Panc1 (cell line): ENCODE results near the gene TSHZ2. TPM values are rescaled to one million over a fixed set of nuclear protein-coding genes. Genes with fewer than 3 reads are reported as not detected.

Experiments used
- ATAC-seq: fragments of 200-7000 bp; cut with Tn5 transposase; 2 replicates; pipeline ENCODE4 v1.9.1; 2020; ENCODE audit warnings: mild to moderate bottlenecking, moderate library complexity
- BruUV-seq: library from RNA; stranded (reverse); fragments of 400-500 nt; replicated peaks from 2 replicates; lab custom pipeline; 2021; lab: Mats Ljungman, UMichigan
- CTCF ChIA-PET: fragments of 300-600 bp; sonication (Branson Sonifier 250); formaldehyde crosslinking; loops from one replicate; lab custom pipeline; 2022; ENCODE audit warnings: antibody characterized with exemption; lab: Charles Lee
- POLR2A ChIA-PET: fragments of 300-600 bp; sonication (Branson Sonifier 250); formaldehyde crosslinking; loops from one replicate; lab custom pipeline; 2022; ENCODE audit warnings: antibody characterized with exemption; lab: Charles Lee
- DNase-seq: peaks from one replicate; pipeline ENCODE4 v3.0.0-alpha.2; 2010; ENCODE audit warnings: low read depth, low spot score
- H3K27ac ChIP-seq: 2 replicates; pipeline ENCODE4 v1.5.1; 2011; ENCODE audit warnings: mild to moderate bottlenecking, low read length, inconsistent platforms
- H3K27me3 ChIP-seq: fragments of 200-500 bp; sonication (Bioruptor generic); 2 replicates; pipeline ENCODE4 v1.6.0; 2014; ENCODE audit warnings: low read length, inconsistent platforms; ENCODE audit not compliant: control insufficient read depth, insufficient read depth
- H3K36me3 ChIP-seq: fragments of 200-500 bp; sonication (Bioruptor generic); 2 replicates; pipeline ENCODE4 v1.5.1; 2014; ENCODE audit warnings: inconsistent platforms, mild to moderate bottlenecking, low read length, moderate library complexity; ENCODE audit not compliant: control insufficient read depth, insufficient read depth
- H3K4me1 ChIP-seq: 2 replicates; pipeline ENCODE4 v1.5.1; 2011; ENCODE audit warnings: inconsistent platforms, mild to moderate bottlenecking, low read length, moderate library complexity; ENCODE audit not compliant: control insufficient read depth, insufficient read depth
- H3K4me3 ChIP-seq, 2 experiments: 2 replicates each; pipeline ENCODE4 v1.5.1; 2011 to 2012; ENCODE audit warnings: low read depth in 2 of 2, low read length in 2 of 2, mild to moderate bottlenecking in 2 of 2, inconsistent platforms in 1 of 2, moderate library complexity in 1 of 2
- H3K9me3 ChIP-seq: fragments of 200-500 bp; sonication (Bioruptor generic); 2 replicates; pipeline ENCODE4 v1.5.1; 2014; ENCODE audit warnings: low read depth, mild to moderate bottlenecking, inconsistent platforms, low read length, moderate library complexity; ENCODE audit not compliant: control insufficient read depth, insufficient read depth
- POLR2AphosphoS5 ChIP-seq: IDR thresholded peaks from 2 replicates; pipeline ENCODE4 v1.6.1; 2012; ENCODE audit warnings: mild to moderate bottlenecking, low read depth, low read length, moderate library complexity
- SIN3A ChIP-seq: IDR thresholded peaks from 2 replicates; pipeline ENCODE4 v1.6.1; 2012; ENCODE audit warnings: low read depth, mild to moderate bottlenecking, low read length, moderate library complexity, borderline replicate concordance; ENCODE audit not compliant: insufficient read depth
- TCF7L2 ChIP-seq: IDR thresholded peaks from 2 replicates; pipeline ENCODE4 v1.6.1; 2011; ENCODE audit warnings: mild to moderate bottlenecking, low read depth, low read length, inconsistent platforms
- in situ Hi-C: cut with HindIII; loops from 2 replicates; pipeline ENCODE4 v1.10.0; 2016; ENCODE audit warnings: low sequenced_read_pairs, low pct_unique_long_range_greater_than_20kb
- intact Hi-C: fragments of 100-400 bp; cut with micrococcal nuclease; formaldehyde crosslinking; loops from one replicate; pipeline ENCODE4 v1.10.0; 2022; ENCODE audit not compliant: unreplicated experiment
- total RNA-seq: library from RNA; stranded (reverse); gene quantifications from one replicate; pipeline ENCODE4 v1.2.1, GENCODE V29; 2021; ENCODE audit not compliant: unreplicated experiment
- TF ChIP-seq, protein P1 (sequence below): fragments of 450-650 bp; IDR thresholded peaks from 2 replicates; pipeline ENCODE4 v1.5.1; 2017; ENCODE audit warnings: mild to moderate bottlenecking
- TF ChIP-seq, protein P2 (sequence below), 2 experiments: IDR thresholded peaks; 2 replicates each; pipeline ENCODE4 v1.6.1; 2011 to 2012; ENCODE audit warnings: low read depth in 2 of 2, control low read depth in 1 of 2, low read length in 1 of 2, mild to moderate bottlenecking in 1 of 2, moderate library complexity in 1 of 2; ENCODE audit not compliant: insufficient read depth in 1 of 2

The TSHZ2 gene
- total RNA-seq, 1 experiment from 2014 or later, result 0.36 TPM

DNA sequence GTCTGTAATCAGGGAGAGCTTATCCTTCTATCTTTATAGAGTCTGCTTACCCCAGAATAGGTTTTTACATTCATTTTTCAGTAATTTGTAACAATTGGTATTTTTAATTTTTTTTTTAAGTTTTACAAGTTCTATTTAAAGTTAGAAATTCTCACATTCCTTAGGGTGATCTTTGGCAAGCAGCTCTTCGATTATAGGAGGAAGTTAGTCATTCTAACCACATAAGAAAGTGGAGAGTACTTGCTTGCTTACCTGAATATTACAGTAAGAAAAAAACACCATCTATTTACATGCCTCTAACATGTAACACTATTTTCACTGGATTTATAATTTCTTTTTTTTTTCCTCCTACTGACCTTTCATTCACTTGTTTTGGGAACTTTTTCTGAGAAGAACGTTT lies 6.7 kb downstream of the TSHZ2 start:
- Histone ChIP-seq H3K27ac (no peak overlapping the region), H3K36me3 (no peaks in the 10 kb centered on the region), H3K27me3 (peaks cover 11% of the 10 kb centered on the region), H3K9me3 (no peaks in the 10 kb centered on the region), H3K4me3 (no peak overlapping the region), H3K4me1 (no peaks in the 10 kb centered on the region)
- DNase-seq (no peak), ATAC-seq (no peak)
- in situ Hi-C loops, result no loop called here
- ChIA-PET CTCF (no interaction called here), POLR2A (no interaction called here)
- BruUV-seq, result no TSS peak
- intact Hi-C loops, result no loop called here
- no peak for TF ChIP-seq POLR2AphosphoS5
- TF ChIP-seq, protein P1, sequence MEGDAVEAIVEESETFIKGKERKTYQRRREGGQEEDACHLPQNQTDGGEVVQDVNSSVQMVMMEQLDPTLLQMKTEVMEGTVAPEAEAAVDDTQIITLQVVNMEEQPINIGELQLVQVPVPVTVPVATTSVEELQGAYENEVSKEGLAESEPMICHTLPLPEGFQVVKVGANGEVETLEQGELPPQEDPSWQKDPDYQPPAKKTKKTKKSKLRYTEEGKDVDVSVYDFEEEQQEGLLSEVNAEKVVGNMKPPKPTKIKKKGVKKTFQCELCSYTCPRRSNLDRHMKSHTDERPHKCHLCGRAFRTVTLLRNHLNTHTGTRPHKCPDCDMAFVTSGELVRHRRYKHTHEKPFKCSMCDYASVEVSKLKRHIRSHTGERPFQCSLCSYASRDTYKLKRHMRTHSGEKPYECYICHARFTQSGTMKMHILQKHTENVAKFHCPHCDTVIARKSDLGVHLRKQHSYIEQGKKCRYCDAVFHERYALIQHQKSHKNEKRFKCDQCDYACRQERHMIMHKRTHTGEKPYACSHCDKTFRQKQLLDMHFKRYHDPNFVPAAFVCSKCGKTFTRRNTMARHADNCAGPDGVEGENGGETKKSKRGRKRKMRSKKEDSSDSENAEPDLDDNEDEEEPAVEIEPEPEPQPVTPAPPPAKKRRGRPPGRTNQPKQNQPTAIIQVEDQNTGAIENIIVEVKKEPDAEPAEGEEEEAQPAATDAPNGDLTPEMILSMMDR, result no peak
- no peak for TF ChIP-seq SIN3A

DNA sequence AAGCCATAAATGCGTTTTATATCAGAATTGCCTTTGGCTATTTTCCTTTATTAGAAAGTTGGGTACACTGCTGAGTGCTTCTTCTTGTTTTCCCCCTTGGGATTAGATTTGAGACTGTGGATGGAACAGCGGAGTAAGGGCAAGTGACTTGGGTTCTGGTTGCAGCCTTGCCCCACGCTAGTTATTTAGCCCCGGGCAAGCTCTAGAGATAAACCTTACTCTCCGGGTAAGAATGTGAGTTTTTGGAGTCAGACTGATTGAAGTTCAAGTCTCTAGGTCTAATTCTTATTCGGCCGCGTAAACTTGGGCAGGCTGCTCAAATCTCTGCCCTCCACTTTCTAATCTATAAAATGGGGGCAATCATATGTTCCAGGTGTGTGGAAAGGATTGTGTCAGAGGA lies 8.9 kb downstream of the TSHZ2 start:
- in situ Hi-C loops, result no loop called here
- DNase-seq (no peak), ATAC-seq (no peak)
- no peaks in the 10 kb centered on the region for H3K9me3 ChIP-seq
- H3K27me3 ChIP-seq, result peaks cover 2% of the 10 kb centered on the region; the same call in 1 of the 2 replicates
- H3K27ac ChIP-seq, result no peak overlapping the region
- intact Hi-C loops, result no loop called here
- H3K4me1 ChIP-seq, result no peaks in the 10 kb centered on the region
- no TSS peak for BruUV-seq
- ChIA-PET POLR2A (no interaction called here), CTCF (no interaction called here)
- TF ChIP-seq, protein P2, sequence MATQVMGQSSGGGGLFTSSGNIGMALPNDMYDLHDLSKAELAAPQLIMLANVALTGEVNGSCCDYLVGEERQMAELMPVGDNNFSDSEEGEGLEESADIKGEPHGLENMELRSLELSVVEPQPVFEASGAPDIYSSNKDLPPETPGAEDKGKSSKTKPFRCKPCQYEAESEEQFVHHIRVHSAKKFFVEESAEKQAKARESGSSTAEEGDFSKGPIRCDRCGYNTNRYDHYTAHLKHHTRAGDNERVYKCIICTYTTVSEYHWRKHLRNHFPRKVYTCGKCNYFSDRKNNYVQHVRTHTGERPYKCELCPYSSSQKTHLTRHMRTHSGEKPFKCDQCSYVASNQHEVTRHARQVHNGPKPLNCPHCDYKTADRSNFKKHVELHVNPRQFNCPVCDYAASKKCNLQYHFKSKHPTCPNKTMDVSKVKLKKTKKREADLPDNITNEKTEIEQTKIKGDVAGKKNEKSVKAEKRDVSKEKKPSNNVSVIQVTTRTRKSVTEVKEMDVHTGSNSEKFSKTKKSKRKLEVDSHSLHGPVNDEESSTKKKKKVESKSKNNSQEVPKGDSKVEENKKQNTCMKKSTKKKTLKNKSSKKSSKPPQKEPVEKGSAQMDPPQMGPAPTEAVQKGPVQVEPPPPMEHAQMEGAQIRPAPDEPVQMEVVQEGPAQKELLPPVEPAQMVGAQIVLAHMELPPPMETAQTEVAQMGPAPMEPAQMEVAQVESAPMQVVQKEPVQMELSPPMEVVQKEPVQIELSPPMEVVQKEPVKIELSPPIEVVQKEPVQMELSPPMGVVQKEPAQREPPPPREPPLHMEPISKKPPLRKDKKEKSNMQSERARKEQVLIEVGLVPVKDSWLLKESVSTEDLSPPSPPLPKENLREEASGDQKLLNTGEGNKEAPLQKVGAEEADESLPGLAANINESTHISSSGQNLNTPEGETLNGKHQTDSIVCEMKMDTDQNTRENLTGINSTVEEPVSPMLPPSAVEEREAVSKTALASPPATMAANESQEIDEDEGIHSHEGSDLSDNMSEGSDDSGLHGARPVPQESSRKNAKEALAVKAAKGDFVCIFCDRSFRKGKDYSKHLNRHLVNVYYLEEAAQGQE (IDR thresholded peaks at IDR 0.05; ENCODE audit: insufficient read depth in 1 of 2, low read depth in 2 of 2, low read length in 1 of 2), result no peak
- TF ChIP-seq POLR2AphosphoS5 (no peak), SIN3A (no peak), TCF7L2 (no peak)
- TF ChIP-seq, protein P1, result no peak
- no peak overlapping the region for H3K4me3 ChIP-seq
- H3K36me3 ChIP-seq, result no peaks in the 10 kb centered on the region
